ENCODE data around the gene USP14. TPM values are rescaled to one million over a fixed set of nuclear protein-coding genes. Genes with fewer than 3 reads are reported as not detected.

The USP14 gene
- total and polyA plus RNA-seq, 2 experiments from 2014 or later: 18.4 to 59.5 TPM

DNA sequence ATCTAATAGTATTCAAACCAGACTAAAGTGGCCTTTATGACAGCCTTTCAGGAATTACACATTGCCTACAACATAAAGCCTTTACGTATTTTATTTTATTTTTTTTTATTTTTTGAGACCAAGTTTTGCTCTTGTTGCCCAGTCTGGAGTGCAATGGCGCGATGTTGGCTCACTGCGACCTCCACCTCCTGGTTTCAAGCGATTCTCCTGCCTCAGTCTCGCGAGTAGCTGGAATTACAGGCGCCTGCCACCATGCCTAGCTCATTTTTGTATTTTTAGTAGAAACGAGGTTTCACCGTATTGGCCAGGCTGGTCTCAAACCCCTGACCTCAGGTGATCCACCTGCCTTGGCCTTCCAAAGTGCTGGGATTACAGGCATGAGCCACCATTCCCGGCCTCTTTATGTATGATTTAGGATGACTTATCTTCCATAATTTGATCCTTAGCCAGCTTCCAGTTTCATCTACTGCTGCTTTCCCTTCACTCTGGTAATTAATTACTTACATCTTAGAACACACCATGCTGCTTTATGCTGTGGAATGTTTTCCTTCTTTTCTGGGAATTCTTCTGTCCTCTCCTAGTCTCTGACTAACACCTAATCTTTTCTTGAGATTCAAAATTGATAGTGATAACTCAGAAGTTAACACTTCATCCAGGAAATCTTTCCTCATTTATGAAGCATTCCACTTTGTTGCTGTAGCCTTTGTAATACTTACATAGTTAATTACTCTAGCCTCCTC, 2.6 kb downstream of the USP14 start:
- H3K4me1 ChIP-seq (ENCODE audit: low read depth): peaks cover 9% of the 10 kb centered on the region
- peaks cover 24% of the 10 kb centered on the region for H3K36me3 ChIP-seq
- no peak overlapping the region for H3K27ac ChIP-seq
- H3K4me3 ChIP-seq: no peak overlapping the region
- TF ChIP-seq, protein P1, sequence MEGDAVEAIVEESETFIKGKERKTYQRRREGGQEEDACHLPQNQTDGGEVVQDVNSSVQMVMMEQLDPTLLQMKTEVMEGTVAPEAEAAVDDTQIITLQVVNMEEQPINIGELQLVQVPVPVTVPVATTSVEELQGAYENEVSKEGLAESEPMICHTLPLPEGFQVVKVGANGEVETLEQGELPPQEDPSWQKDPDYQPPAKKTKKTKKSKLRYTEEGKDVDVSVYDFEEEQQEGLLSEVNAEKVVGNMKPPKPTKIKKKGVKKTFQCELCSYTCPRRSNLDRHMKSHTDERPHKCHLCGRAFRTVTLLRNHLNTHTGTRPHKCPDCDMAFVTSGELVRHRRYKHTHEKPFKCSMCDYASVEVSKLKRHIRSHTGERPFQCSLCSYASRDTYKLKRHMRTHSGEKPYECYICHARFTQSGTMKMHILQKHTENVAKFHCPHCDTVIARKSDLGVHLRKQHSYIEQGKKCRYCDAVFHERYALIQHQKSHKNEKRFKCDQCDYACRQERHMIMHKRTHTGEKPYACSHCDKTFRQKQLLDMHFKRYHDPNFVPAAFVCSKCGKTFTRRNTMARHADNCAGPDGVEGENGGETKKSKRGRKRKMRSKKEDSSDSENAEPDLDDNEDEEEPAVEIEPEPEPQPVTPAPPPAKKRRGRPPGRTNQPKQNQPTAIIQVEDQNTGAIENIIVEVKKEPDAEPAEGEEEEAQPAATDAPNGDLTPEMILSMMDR (IDR thresholded peaks at IDR 0.05; ENCODE audit: low read depth, low read length): no peak
- no peaks in the 10 kb centered on the region for H3K9me3 ChIP-seq (ENCODE audit: low read depth)
- DNase-seq (ENCODE audit: low read depth in 1 of 2, low spot score in 1 of 2): peak in 1 of 2 donors; percentile 2
- H3K27me3 ChIP-seq: no peaks in the 10 kb centered on the region

DNA sequence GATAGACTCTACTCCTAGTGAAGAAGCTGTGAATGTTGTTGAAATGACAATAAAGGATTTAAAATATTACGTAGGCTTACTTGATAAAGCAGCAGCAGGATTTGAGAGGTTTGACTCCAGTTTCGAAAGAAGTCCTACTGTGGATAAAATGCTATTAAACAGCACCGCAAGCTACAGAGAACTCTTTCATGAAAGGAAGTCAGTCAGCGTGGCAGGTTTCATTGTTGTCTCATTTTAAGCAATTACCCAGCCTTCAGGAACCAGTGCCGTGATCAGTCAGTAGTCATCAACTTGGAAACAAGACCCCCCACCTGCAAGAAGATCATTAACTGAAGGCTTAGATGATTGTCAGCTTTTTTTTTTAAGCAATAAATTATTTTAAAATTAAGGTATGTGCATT, 14.0 kb downstream of the USP14 start:
- TF ChIP-seq, protein P1 (IDR thresholded peaks at IDR 0.05; ENCODE audit: low read depth, low read length): no peak
- Histone ChIP-seq H3K4me1 (ENCODE audit: low read depth) (no peaks in the 10 kb centered on the region), H3K9me3 (ENCODE audit: low read depth) (no peaks in the 10 kb centered on the region), H3K27me3 (no peaks in the 10 kb centered on the region), H3K27ac (no peak overlapping the region), H3K4me3 (no peak overlapping the region), H3K36me3 (peaks cover 11% of the 10 kb centered on the region)
- no peak for DNase-seq (ENCODE audit: low read depth in 1 of 2, low spot score in 1 of 2)

DNA sequence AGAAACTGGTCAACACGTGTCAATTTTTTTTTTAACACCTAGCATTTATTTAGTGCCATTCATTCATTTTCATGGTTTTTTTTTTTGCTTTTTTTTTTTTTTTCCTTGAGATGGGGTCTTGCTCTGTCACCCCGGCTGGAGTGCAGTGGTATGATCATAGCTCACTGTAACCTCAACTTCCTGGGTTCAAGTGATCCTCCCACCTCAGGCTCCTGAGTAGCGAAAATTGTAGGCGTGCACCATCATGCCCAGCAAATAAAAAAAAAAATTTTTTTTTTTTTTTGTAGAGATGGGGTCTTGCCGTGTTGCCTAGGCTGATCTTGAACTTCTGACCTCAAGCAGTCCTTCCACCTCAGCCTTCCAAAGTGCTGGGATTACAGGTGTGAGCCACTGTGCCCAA, 21.1 kb downstream of the USP14 start:
- Histone ChIP-seq H3K27me3 (no peaks in the 10 kb centered on the region), H3K36me3 (peaks cover 17% of the 10 kb centered on the region), H3K27ac (no peak overlapping the region), H3K4me1 (ENCODE audit: low read depth) (no peaks in the 10 kb centered on the region), H3K4me3 (no peak overlapping the region), H3K9me3 (ENCODE audit: low read depth) (no peaks in the 10 kb centered on the region)
- no peak for DNase-seq (ENCODE audit: low read depth in 1 of 2, low spot score in 1 of 2)
- TF ChIP-seq, protein P1 (IDR thresholded peaks at IDR 0.05; ENCODE audit: low read depth, low read length): no peak

DNA sequence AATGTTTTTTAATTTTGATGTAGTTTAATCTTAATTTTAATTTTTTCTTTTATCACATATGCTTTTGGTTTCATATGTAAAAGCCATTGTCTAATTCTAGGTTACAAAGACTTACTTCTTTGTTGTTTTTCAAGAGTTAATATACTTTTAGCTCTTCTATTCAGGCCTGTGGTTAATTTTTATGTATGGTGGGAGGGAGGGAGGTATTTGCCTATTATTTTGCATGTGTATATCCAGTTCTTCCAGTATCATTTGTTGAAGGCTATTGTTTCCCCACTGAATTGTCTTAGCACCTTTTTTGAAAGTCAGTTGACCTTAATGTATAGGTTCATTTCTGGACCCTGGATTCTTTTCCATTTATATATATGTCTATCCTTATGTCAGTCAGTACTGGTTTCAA, 23.4 kb downstream of the USP14 start:
- no peaks in the 10 kb centered on the region for H3K4me1 ChIP-seq (ENCODE audit: low read depth)
- no peaks in the 10 kb centered on the region for H3K27me3 ChIP-seq
- TF ChIP-seq, protein P1 (IDR thresholded peaks at IDR 0.05; ENCODE audit: low read depth, low read length): no peak
- H3K4me3 ChIP-seq: no peak overlapping the region
- no peaks in the 10 kb centered on the region for H3K9me3 ChIP-seq (ENCODE audit: low read depth)
- no peak for DNase-seq (ENCODE audit: low read depth in 1 of 2, low spot score in 1 of 2)
- H3K27ac ChIP-seq: no peak overlapping the region
- peaks cover 17% of the 10 kb centered on the region for H3K36me3 ChIP-seq

DNA sequence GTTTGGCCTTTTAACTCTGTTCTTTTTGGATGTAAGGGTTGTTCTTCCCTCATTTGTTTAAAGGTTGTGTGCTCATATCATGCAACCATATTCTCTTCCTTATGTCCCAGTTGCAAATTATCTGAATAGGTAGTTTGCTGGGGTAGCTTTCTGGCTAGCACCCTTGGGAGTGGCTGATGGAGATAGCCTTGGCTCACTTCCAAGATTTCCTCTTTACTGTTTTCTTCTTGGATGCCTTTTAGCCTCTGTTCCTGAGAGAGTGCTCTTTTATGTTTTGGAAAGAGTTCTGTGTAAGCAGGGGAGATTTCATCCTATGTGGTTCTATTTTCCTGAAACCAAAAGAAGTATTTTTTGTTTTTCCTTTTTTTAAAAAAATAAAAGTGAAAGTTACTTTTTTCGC, 25.4 kb downstream of the USP14 start:
- H3K27ac ChIP-seq: no peak overlapping the region
- no peak overlapping the region for H3K4me3 ChIP-seq
- H3K27me3 ChIP-seq: no peaks in the 10 kb centered on the region
- no peaks in the 10 kb centered on the region for H3K9me3 ChIP-seq (ENCODE audit: low read depth)
- TF ChIP-seq, protein P1 (IDR thresholded peaks at IDR 0.05; ENCODE audit: low read depth, low read length): no peak
- DNase-seq (ENCODE audit: low read depth in 1 of 2, low spot score in 1 of 2): peak; percentile 5 to 57
- H3K4me1 ChIP-seq (ENCODE audit: low read depth): no peaks in the 10 kb centered on the region
- H3K36me3 ChIP-seq: peaks cover 17% of the 10 kb centered on the region
